Activated CD4-positive, alpha-beta T cell treated with anti-CD3 and anti-CD28 coated beads, Interleukin-2, amount 50 U/mL, for 4 hours (primary cell): ENCODE data around the gene DNASE2B.

Source experiments
- DNase-seq, 2 experiments: peaks; one replicate each; pipeline ENCODE4 v3.0.0-alpha.2; 2020

Gene DNASE2B, protein sequence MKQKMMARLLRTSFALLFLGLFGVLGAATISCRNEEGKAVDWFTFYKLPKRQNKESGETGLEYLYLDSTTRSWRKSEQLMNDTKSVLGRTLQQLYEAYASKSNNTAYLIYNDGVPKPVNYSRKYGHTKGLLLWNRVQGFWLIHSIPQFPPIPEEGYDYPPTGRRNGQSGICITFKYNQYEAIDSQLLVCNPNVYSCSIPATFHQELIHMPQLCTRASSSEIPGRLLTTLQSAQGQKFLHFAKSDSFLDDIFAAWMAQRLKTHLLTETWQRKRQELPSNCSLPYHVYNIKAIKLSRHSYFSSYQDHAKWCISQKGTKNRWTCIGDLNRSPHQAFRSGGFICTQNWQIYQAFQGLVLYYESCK

DNA sequence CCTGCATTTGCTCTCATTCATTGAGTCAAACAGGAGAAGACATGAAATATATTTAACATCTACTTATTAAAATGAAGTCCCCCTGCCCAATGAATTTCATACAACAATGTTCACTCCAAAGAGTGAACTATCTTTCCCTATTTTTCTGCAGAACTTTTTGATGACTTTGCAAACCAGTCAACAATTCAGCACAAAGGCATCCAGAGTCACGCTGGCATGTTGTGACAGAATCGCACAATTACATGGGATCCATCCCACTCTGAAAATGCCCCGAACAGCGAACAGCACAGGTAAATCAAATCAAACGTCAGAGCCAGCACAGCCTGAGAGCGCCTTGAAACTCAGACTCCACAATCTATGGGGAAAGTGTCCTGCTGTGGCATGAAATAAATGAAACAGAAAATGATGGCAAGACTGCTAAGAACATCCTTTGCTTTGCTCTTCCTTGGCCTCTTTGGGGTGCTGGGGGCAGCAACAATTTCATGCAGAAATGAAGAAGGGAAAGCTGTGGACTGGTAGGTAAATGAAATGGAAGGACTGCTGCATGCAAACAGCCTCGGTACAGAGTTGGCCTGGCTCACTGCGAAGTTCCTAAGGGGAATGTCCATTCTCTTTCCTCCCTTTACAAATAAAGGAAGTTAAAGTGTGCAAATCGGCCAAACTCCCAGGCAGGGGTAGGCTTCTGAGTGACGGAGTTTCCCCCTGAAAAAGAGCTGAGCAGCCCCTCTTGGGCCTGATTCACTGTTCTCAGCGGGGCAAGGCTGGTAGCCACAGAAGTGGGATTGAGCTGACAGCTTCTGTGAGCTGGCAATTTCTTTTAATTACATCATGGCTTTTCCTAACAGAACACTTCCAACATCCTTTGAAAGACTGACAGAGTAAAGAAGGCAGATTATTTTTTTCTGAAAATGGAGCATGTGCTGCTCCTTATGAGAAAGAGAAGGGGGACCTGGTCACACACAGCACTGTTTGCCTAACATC is at the start of gene DNASE2B:
Gene DNASE2B, plus strand, starts transcription at position 310 of the 981 bp plus-strand sequence. Its CDS starts 81 bp downstream, at position 391.
- DNase-seq: no peak

DNA sequence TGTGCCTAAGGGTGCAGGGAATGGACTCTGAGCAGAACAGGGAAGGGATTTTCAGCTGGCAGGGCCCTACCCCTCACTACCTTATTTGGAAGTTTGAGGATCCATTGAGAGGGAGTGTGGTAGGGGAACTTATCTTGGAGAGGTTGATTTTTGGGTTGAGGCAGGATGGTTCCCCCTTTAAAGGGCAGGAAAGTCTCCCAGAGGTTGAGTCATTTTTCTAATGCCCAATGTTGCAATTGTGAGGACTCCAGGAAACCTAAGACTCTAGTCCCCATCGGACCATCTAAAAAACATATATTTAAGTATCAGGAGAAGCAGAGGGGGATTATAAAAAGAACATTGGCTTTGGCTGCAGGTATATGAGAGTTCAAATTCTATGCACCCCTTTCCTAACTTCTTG is 49.5 kb upstream of the DNASE2B start:
- no peak for DNase-seq

GRCh38 chr1:84350104-84350503 is 48.2 kb upstream of the DNASE2B start:
- no peak for DNase-seq

GRCh38 chr1:84350550-84350949 is 47.7 kb upstream of the DNASE2B start:
- DNase-seq: no peak

DNA sequence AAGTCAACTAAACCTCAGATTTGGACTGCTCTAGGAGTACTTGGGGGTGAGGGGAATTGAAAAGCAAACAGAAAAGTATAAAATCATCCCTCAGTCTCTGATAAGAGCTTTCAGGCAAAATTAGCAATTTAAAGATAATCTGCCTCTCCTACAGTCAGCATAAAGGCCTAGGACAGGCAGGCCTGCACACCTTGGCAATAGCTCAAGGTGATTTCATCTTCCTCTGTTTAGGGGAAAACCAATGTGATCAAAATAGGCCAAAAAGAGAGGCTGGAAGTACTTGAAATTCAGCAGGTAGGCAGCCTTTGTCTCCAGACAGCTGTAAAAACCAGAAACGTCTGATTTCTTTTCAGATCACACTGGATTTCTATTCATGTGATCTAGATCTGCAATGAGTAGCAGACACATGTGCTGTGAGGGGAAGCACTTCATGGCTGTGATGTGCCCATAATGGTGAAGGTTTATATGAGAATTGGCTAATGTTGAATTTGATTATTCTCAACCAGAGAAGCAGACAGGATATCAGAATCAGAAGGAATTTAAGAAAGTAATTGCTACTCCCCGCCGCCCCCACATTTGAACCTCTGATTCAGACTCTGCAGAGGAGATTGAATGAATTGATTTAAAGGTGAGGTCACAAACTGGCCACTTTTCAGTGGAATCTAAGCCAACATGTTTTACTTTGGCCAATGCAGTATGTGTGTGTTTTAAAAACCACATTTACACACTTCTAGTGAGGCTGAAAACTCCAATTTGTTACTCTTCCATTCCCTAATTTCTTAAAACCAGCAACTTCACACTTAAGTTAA is 45.8 kb upstream of the DNASE2B start:
- no peak for DNase-seq

- DNase-seq: no peak
These were observed 44.6 kb upstream of the DNASE2B start for GRCh38 chr1:84353695-84354094.

GRCh38 chr1:84355556-84355955 is 42.7 kb upstream of the DNASE2B start:
- DNase-seq: no peak

- DNase-seq: no peak
These were observed 41.4 kb upstream of the DNASE2B start for GRCh38 chr1:84356881-84357280.

- DNase-seq: no peak
These were observed 39.6 kb upstream of the DNASE2B start for GRCh38 chr1:84358695-84359094.

DNA sequence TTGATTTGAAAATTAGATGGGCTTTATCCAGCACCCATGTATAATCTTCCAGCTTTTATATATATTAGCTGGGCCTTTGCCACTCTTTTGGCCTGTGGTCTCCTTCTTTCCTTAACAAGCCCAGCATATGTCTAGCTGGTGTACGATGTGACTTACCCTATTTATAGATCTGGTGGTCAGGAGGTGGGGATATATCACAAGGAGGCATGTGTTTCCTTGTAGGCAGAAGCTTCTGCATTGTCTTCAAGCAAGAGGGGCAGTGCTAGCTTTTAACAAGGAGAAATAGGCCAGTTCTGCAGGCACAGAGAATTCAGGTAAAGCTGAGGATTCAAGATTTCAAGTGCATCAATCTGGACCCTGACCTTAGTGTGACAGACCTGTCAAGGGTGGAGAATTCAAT is 38.0 kb upstream of the DNASE2B start:
- no peak for DNase-seq

GRCh38 chr1:84361796-84362195 is 36.5 kb upstream of the DNASE2B start:
- no peak for DNase-seq

DNA sequence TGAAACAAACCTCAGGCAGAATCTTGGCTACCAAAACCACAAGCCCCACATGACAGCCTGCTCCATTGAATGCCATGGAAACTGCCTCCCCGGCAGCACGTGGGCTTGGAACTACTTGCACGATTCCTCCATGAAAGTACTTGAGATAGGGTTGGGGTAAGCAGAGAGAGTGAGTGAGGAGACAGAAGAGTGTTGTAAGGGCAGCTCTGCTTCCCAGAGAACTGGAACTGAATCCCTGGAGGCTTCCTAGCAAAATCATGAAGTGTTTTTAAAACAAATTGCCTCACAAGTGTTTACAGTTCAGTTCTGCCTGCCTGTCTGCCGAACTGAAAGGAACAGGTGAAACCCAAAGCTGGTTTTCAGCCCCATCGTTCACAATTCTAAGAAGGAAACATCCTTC is 35.3 kb upstream of the DNASE2B start:
- no peak for DNase-seq

DNA sequence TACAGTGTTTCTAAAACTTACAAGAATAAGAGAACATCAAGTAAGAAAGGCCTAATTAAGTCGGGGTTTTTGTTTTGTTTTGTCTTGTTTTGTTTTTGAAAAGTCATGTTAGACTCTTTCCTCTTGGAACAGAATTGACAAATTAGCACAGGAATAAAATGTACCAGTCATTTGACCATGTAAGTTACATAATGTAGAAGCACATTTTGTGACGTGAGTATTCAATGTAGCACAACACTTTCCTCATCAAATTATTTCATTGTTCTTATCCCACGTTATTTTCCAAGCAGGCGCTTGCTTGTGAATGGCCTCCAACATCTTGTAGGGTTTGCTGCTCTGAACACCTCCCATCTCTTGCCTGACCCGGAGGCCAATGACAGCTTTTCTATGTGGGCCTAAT is 34.7 kb upstream of the DNASE2B start:
- DNase-seq: no peak

DNA sequence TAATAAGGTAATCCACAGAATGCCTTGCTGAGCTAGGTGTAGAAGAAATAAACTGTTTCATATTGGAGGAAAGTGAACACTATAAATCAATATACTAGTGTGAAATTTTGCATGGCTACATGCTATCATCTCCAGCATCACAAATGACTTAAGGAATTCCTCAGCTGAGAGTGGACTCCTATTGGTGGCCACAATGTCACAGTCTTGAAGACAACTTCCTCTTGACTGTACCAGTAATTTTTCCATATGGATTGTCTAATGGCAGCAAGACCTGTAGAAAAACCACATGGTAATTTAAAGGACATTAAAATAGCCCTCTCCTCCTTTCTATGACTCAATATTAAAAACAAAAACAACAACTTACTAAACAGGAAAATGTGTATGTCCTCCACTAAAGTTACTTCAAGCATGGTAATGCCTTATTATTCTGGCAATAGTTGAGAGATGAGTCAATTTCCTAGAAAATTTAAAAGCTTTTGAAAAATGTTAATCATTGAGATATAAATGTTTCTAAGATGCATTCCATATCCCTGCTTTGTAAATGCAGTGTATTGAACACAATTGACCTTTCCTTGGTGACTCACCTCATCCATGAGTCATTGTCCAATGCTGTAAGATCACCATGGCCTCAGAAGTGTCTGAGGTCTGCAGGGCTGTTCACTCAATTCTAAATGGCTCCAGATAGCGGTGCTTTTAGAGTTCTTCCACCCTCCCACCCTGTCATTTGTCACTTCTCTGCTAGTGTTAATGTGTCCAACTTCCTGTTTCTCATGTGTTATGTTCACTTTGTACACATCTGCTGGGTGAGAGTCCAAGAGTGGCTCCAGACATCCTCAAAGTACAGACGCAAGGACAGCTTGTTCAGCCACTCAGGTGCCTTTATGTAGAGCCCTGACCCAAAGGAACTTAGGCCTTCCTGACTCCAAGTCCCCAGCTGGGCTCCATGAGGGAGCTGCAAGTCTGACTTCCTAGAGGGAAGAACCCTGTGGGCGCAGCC is 32.8 kb upstream of the DNASE2B start:
- no peak for DNase-seq

GRCh38 chr1:84366786-84367185 is 31.5 kb upstream of the DNASE2B start:
- no peak for DNase-seq

DNA sequence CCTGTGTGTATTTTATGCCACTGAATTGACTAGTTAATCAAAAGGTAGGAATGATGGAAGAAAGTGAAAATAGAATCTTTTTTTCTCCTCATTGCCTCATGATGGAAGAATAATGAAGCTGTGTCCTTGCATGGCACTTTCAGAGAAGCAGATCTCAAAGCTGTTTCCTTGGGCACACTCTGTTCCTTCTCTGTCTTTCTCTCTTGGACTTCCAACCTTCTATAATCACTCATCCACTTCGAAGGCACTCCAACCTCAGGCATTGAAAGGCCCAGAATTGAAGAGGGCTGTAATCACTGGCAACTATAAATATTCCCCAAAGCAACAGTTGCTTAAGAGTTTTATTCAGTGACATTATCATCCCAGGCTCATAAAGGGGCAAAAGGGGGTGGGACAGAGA is 31.1 kb upstream of the DNASE2B start:
- DNase-seq: no peak

- no peak for DNase-seq
These were observed 29.8 kb upstream of the DNASE2B start for GRCh38 chr1:84368441-84368840.

GRCh38 chr1:84370266-84370665 is 28.0 kb upstream of the DNASE2B start:
- DNase-seq: no peak

DNA sequence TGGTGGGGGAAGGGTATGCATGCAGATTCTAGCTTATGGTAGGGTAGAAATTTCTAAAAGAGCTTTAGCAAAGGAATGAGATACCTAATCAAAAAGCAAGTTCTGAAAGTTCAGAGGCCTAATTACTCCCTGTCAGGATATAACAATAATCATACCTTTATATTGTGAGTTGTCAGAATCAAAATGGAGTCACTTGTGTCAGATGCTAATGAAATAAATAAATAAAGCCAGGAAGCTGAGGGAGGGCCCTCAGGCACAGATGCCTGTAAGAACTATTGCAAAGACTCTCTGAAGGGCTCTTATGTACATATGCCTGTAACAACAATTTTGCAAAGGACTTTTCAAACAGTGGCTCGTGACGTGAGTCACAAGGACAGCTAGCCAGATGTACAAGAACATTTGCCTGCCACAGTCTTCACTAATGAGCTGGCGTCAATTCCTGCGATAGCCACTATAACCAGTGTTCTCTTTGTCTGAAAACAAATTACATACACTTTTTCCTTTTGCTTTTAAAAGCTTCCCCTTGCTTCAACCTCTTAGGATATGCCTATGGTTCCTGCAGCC is 27.4 kb upstream of the DNASE2B start:
- DNase-seq: no peak

DNA sequence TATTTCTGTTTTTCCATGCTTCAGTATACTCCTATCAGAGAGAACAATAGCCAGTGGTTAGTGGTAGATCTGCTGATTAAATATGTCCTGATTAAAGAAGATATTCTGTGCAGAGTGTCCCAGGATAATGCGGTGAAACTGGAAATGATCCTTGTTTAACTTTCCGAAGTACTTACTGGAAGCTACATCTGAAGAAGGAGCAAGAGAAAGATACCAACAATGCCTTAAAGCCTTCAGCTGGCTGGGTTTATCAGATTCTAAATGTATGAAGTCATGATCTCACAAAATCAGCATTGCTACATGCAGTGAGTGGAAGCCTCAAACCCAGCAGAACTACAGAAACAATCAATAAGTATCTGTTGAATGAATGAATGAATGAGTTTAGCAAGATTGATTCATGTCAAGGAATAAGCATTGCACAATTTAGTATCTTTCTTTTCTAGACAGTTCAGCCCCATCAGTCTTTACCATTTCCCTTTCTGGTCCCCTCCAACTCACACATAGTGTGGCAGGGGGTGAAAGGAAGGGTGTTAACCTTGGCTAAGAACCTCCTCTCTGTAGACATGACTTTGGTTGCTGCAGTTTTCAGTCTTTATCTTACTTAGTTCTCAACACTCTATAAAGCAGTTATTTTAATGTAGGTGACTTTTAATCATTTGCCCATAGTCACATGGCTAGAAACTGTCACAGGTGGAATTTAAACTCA is 24.7 kb upstream of the DNASE2B start:
- DNase-seq: no peak
